GM21576 (cell line): ENCODE results near the gene CSMD2.
"Not testable (repeated sequence)": the region's sequence is repeated elsewhere in the genome, so short reads cannot be mapped to it uniquely, and the experiment has no call there.

Experiments
- ATAC-seq: cut with Tn5 transposase; IDR thresholded peaks from one replicate; pipeline ENCODE4 v1.9.1; 2021; ENCODE audit warnings: mild to moderate bottlenecking, moderate library complexity; ENCODE audit not compliant: unreplicated experiment

CSMD2 gene

GRCh38 chr1:33516891-33517567 is 648.0 kb downstream of the CSMD2 start:
- no peak for ATAC-seq

- no peak for ATAC-seq
These were observed 648.6 kb downstream of the CSMD2 start for GRCh38 chr1:33516428-33516827.

- no peak for ATAC-seq
These were observed 649.4 kb downstream of the CSMD2 start for GRCh38 chr1:33515607-33516006.

GRCh38 chr1:33515112-33515511 is 649.9 kb downstream of the CSMD2 start:
- no peak for ATAC-seq

GRCh38 chr1:33512226-33513011 is 652.6 kb downstream of the CSMD2 start:
- no peak for ATAC-seq

GRCh38 chr1:33509276-33509675 is 655.8 kb downstream of the CSMD2 start:
- not testable (repeated sequence) for ATAC-seq

- ATAC-seq, result no peak
These were observed 656.9 kb downstream of the CSMD2 start for GRCh38 chr1:33508151-33508550.

GRCh38 chr1:33507661-33508060 is 657.4 kb downstream of the CSMD2 start:
- no peak for ATAC-seq

- ATAC-seq, result no peak
These were observed 661.5 kb downstream of the CSMD2 start for GRCh38 chr1:33503506-33503905.

GRCh38 chr1:33502726-33503125 is 662.3 kb downstream of the CSMD2 start:
- no peak for ATAC-seq

- no peak for ATAC-seq
These were observed 663.3 kb downstream of the CSMD2 start for GRCh38 chr1:33501774-33502173.

- ATAC-seq, result no peak
These were observed 663.7 kb downstream of the CSMD2 start for GRCh38 chr1:33501309-33501708.

- no peak for ATAC-seq
These were observed 664.5 kb downstream of the CSMD2 start for GRCh38 chr1:33500547-33500946.

- ATAC-seq, result no peak
These were observed 667.6 kb downstream of the CSMD2 start for GRCh38 chr1:33497410-33497809.

- ATAC-seq, result no peak
These were observed 670.1 kb downstream of the CSMD2 start for GRCh38 chr1:33494929-33495328.

- ATAC-seq, result no peak
These were observed 676.4 kb downstream of the CSMD2 start for GRCh38 chr1:33488624-33489023.

GRCh38 chr1:33482412-33482811 is 682.6 kb downstream of the CSMD2 start:
- no peak for ATAC-seq

GRCh38 chr1:33477451-33477850 is 687.6 kb downstream of the CSMD2 start:
- no peak for ATAC-seq

- ATAC-seq, result no peak
These were observed 691.1 kb downstream of the CSMD2 start for GRCh38 chr1:33473900-33474299.

- ATAC-seq, result peak; percentile 91
These were observed 692.6 kb downstream of the CSMD2 start, which contains the start of gene ZSCAN20 for GRCh38 chr1:33472269-33472980. ZSCAN20 (plus strand) TSS chr1:33472645; CDS start chr1:33479289, 6,644 bp downstream.

- no peak for ATAC-seq
These were observed 693.6 kb downstream of the CSMD2 start for GRCh38 chr1:33471416-33471815.
